Stimulated activated CD4-positive, alpha-beta T cell treated with anti-CD3 and anti-CD28 coated beads, Interleukin-1b, Interleukin-23, amount 100 ng/mL, for 48 hours (primary cell): ENCODE measurements around the gene FN1.
"Not testable (repeated sequence)": the region's sequence is repeated elsewhere in the genome, so short reads cannot be mapped to it uniquely, and the experiment has no call there.

ENCODE experiments used
- DNase-seq: peaks from one replicate; pipeline ENCODE4 v3.0.0-alpha.2; 2020

Gene FN1

GRCh38 chr2:215363461-215364156 is 72.3 kb downstream of the FN1 start:
- DNase-seq, result no peak

DNA sequence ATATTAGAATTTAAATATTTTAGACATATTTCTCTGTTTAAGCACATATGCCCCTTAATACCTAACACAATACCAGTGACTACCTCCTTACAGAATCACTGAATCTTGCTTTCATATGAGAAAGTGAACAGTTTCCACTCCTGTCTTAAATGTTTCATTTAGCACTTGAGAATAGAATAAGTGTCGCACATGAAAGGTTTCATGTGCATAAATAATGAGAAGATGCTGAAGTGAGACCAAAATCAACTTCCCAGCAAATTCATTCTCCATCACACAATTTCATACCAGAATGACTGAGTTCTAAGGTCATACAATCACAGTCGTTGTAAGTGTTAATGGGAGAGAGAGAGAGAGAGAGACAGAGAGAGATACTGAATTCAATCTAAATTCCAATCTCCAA is 72.8 kb downstream of the FN1 start:
- DNase-seq, result no peak

GRCh38 chr2:215362562-215362904 is 73.3 kb downstream of the FN1 start:
- DNase-seq, result no peak

DNA sequence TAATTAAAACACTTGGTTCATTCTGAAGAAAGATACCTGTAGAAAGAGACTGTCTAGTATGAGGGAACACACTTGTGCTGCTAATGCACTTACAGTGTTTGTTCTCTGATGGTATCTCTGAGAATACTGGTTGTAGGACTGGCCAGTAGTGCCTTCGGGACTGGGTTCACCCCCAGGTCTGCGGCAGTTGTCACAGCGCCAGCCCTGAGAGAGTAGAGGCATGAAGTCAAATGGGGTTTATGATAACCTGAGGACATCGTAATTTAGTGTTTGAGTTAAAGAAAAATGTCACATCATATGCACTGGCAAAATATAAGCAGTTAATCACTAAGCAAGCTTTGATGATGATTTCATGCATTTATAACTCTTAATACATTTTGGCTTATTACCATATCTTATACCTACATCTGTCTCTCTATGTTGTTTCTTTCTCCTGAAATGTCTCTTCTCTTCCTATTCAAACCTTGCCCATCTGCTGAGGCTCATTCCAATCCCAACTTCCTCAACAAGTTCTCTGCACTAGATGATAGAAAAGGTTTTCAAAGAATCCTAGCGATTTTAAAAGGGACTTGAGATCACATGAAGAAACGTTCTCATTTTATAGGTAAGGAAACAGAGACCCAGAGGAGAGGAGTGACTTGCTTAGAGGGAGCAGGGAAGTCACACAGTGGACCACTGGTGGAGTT is 73.8 kb downstream of the FN1 start:
- no peak for DNase-seq

GRCh38 chr2:215361211-215361875 is 74.5 kb downstream of the FN1 start:
- DNase-seq, result no peak

- DNase-seq, result no peak
Measured at GRCh38 chr2:215360596-215360995, 75.3 kb downstream of the FN1 start.

DNA sequence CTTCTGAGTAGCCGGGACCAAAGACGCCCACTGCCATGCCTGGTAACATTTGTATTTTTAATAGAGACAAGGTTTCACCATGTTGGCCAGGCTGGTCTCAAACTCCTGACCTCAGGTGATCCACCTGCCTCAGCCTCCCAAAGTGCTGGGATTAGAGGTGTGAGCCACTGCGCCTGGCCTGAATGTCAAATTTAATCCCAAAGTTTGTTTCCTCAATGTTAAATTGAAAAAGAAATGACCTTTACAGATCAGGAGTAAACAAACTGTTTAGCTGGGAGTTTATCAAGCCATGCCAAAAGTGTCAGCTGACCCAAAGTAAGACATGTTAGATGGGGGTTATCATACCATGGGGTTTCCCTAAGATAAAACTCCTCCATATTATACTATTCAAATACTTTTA is 75.8 kb downstream of the FN1 start:
- not testable (repeated sequence) for DNase-seq

- DNase-seq, result no peak
Measured at GRCh38 chr2:215359576-215359922, 76.3 kb downstream of the FN1 start.

DNA sequence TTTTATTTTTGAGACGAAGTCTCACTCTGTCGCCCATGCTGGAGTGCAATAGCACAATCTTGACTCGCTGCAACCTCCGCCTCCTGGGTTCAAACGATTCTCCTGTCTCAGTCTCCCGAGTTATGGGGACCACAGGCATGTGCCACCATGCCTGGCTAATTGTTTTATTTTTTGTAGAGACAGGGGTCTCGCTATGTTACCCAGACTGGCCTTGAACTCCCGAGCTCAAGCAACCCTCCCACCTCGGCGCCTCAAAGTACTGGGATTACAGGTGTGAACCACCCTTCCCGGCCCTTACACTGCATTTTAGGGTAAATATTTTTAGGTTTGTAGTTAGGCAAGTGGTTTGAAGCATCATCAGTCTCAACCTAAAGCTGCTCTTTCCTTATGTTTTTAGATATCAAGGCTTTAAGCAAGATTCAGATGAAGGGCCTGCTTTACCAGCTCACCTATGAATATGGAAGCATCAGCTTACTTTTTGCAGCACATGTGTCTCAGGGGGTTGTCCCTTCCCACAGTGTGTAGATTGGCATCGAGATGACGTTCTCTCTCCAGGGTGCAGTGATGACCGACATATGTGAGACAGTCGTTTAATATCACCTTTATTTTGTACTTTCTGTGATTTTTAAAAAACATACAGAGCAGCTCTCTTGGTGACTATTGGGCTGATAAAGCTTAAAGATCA is 76.8 kb downstream of the FN1 start:
- no peak for DNase-seq

GRCh38 chr2:215358312-215358845 is 77.5 kb downstream of the FN1 start:
- no peak for DNase-seq

- DNase-seq, result no peak
Measured at GRCh38 chr2:215357660-215358059, 78.2 kb downstream of the FN1 start.

DNA sequence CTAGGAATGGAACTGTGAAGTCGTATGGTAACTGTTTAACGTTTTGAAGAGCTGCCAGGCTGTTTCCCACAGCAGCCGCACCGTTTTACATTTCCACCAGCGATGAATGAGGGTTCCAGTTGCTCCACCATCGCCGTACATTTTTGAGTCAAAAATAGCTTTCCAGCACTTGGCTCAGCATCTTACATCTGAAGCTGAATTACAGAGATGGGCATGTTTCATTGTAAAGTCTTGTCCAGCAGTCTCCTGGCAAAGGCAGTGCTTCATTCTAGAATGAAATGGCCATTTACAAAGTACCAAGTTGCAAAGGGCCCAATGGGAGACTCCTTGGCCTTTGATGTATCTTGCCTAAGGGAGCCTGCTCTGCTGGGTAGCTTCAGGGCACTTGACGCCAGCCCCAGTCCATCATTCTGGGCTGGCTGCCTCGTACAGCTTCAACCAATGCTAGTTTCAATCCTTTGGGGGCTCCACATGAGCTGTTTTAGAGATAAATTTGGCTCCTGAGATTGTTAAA is 78.9 kb downstream of the FN1 start:
- DNase-seq, result no peak

GRCh38 chr2:215356334-215356947 is 79.4 kb downstream of the FN1 start:
- no peak for DNase-seq

DNA sequence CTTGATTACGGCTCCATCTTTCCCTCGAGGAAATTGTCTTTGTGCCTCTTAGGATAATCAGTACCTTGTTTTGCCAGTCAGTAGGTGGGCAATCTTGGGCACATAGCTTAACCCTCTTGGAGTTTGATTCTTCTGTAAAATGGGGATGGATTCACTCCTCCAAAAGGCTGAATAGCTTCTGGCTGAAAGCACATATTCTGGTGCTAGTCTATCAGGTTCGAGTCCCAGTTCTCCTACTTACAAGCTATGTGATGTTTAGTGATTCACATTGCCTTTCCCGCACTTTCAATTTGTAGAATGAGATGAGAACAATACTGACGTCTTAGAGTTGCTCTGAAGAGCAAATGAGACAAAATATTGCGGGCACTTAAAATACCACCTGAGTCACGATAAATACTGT is 80.1 kb downstream of the FN1 start:
- no peak for DNase-seq

DNA sequence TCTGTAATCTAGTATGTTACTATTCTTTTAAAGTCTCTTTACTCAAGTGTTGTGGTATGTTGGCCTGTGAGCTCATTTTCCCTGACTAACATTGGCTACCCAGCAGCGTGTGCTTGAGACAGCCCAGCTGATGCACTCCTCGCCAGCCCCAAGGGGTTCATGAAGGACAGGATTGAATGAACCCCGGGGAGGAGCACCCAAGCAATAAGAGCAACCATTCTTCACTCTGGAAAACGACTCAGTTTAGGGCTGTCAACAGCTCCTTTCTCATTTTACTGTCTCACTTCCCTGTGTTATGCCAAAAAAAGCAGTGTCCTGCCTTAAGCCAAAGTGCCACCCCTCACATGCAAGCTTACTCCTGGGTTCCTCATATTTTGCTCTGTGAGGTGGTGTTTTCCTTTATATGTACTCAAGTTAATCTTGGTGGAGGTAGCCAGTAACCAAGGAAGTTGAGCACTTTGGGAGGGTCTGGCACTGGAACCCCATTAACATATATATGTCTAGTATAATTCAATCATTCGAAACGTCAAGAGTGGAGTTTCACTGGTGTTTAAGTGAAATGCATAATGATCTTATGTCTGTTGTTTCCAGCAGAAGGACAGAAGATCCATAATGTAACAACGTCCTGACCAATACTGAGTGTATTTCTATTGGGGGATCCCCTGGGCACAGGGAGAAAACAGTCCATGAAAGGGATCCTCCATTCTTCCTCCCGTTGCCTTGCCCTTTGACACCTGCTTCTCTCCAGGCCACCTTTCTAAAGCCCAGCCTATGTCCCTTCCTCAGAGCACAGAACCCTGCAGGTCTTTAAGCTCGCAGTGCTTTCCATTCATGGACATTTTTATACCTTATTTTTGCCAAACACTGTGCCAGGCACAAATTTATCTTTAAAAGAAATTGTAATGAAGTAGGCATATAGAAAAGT is 80.8 kb downstream of the FN1 start:
- DNase-seq, result no peak

DNA sequence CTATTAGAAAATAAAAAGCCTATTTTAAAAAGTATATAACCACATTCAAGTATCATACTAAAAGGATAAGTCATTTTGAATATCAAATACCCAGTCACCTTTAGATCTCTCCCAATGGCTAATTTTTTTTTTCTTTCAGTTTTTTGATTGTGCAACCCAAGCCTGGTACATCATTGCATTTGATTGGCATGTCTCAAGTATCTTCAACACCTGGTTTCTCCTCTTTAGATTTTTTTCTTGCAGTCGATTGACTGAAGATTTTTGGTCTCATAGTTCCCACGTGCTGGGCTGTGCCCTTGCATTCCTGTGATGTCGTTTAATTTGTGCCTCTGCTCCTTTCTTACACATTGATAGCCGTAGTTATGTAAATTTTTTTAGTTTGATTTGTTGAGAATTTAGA is 83.3 kb downstream of the FN1 start:
- DNase-seq, result no peak

DNA sequence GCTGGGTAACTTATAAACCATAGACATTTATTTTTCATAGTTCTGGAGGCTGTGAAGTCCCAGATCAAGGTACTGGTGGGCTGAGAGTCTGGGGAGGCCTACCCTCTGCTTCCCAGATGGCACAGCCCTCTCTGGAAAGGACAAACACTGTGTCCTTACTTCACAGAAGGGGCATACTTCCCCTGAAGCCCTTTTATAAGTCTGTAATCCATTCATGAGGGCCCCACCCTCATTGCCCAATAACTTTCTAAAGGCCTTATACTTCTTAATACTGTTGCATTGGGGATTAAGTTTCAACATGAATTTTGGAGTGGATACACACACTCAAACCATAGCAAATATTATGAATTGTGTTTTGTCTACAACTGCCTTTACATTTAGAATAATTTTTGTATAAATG is 88.0 kb downstream of the FN1 start:
- DNase-seq, result no peak

- no peak for DNase-seq
Measured at GRCh38 chr2:215338883-215339679, 96.8 kb downstream of the FN1 start.

DNA sequence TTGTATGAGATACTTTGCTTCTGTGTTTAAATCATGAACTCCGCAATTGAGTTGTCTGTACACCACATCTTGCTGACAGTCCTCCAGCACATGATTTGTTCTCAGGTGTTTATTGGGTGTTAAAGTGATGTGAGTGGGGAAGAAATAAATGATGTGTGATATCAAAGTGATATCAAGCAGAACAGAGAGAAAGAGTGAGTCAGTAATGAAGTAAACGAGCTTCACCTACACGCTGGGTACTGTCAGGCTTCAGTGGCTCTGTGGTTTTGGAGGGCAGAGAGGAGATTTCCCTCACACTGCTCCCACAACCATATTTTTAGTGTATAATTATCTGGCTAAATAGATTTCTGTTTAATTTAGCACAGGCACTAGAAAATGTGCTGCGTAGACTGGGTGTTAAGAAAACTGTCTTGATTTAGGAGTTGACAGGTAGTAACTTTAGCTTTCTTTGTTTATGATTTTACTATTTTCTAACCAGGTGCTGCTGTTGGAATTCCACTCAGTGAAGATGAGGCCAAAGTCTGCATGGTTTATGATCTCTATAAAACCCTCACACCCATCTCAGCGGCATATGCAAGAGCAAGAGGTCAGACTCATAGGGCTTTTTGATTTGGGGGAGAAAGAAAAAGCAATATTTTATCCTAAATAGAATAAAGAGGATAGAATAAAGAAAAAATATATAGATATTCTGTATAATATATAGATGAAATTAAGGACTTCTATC is 102.8 kb downstream of the FN1 start:
- no peak for DNase-seq

DNA sequence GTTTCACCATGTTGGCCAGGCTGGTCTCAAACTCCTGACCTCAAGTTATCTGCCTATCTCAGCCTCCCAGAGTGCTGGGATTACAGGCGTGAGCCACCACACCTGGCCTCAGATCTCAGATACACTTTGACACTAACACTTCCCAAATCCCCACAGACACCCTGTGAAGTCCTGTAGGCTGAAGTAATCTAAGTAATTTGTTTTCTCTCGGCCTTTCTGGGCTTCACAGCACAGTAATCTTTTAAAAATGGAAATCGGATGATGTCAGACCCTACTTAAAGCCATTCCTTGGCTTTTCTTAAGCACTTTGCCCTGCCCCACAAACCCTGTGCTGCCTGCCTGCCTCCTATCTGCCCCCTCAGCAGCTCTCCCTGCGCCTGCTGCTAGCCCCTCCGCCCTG is 107.8 kb downstream of the FN1 start:
- DNase-seq, result no peak
